ENCODE measurements around the gene LDLRAD1.
"Not testable (repeated sequence)": the region's sequence is repeated elsewhere in the genome, so short reads cannot be mapped to it uniquely, and the experiment has no call there.

LDLRAD1 gene, protein sequence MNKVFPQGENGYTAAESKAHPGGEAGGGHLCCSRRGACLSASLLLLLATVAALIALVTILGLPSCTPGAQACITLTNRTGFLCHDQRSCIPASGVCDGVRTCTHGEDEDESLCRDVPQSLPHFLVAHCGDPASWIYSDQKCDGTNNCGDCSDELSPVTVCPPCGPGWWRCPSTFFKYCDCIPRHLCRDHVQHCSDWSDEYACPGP

DNA sequence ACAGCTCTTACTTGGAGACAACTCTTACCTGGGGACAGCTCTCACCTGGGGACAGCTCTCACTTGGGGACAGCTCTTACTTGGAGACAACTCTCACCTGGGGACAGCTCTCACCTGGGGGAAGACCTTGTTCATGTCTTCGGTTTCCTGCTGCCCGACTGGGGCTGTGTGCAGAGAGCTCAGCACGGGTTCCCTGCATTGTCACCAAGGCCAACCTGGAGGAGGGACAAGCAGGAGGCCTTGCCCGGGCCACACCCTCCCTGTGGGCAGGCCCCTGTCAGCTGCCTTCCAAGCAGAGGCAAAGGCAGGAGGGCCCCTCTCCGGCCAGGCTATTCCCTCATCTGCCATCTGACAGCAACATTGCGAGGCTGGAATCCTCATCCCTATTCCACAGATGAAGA, at the start of gene LDLRAD1:
LDLRAD1 (minus strand) TSS at position 208 of the 400 bp plus-strand sequence; CDS start at position 134, 74 bp downstream.
- DNase-seq (ENCODE audit: low spot score), result no peak

- no peak for DNase-seq (ENCODE audit: low spot score)
These were observed 46.3 kb upstream of the LDLRAD1 start for GRCh38 chr1:54064299-54064698.

GRCh38 chr1:54054438-54054749, 36.4 kb upstream of the LDLRAD1 start:
- no peak for DNase-seq (ENCODE audit: low spot score)

DNA sequence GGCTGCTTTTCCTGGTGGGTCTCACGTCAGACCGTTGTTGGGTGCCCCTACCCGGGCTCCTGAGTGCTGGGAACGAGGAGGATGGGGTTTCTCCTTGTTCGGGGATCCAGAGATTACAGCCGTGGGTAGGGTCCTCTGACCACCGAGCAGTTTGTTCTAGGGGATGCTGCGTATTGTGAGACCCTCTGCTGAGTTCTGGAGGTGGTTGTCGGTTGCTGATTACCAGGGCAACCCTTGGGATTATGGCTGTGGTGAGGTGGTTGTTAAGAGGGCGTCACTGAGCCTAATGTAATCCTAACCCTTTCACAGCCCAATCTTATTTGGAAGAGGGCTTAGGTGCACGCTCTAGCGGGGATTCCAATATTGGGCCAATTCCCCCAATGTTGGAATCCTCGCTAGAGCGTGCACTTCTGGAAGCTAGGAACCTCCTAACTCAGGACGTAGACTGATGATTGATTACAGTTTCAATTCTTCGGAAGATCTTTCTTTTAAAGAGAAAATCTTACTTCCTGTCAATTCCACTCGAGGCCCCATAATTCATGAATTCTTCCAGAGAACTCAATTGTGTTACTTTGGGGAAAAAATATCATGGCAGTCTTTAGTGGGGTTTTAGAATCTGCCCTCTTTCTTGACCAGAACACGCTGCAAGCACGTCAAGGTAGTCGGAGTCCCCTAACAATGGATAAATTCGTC, 35.9 kb upstream of the LDLRAD1 start:
- DNase-seq (ENCODE audit: low spot score), result peak; percentile 30

GRCh38 chr1:54052934-54053744, 35.2 kb upstream of the LDLRAD1 start, which contains the start of the genes TCEANC2 and TMEM59:
Gene TCEANC2 (plus strand): TSS chr1:54053608. CDS start chr1:54054423, 815 bp downstream.
Gene TMEM59 (minus strand): TSS chr1:54053204. CDS start chr1:54053188, 16 bp downstream.
- peak; percentile 97 for DNase-seq (ENCODE audit: low spot score)

GRCh38 chr1:54052431-54052933, 34.5 kb upstream of the LDLRAD1 start:
- DNase-seq (ENCODE audit: low spot score), result peak; percentile 61

- no peak for DNase-seq (ENCODE audit: low spot score)
These were observed 34.0 kb upstream of the LDLRAD1 start for GRCh38 chr1:54051933-54052430.

DNA sequence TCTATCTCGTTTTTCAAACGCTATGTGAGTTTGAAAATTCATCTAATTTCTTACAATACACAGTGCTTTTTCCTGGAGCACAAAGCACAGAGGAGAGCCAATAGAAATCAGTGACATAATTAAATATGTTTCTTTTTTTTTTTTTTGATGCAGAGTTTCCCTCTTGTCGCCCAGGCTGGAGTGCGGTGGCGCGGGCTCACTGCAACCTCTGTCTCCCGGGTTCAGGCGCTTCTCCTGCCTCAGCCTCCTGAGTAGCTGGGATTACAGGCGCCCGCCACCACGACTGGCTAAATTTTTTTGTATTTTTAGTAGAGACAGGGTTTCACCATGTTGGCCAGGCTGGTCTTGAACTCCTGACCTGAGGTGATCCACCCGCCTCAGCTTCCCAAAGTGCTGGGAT, 32.4 kb upstream of the LDLRAD1 start:
- DNase-seq (ENCODE audit: low spot score), result not testable (repeated sequence)

DNA sequence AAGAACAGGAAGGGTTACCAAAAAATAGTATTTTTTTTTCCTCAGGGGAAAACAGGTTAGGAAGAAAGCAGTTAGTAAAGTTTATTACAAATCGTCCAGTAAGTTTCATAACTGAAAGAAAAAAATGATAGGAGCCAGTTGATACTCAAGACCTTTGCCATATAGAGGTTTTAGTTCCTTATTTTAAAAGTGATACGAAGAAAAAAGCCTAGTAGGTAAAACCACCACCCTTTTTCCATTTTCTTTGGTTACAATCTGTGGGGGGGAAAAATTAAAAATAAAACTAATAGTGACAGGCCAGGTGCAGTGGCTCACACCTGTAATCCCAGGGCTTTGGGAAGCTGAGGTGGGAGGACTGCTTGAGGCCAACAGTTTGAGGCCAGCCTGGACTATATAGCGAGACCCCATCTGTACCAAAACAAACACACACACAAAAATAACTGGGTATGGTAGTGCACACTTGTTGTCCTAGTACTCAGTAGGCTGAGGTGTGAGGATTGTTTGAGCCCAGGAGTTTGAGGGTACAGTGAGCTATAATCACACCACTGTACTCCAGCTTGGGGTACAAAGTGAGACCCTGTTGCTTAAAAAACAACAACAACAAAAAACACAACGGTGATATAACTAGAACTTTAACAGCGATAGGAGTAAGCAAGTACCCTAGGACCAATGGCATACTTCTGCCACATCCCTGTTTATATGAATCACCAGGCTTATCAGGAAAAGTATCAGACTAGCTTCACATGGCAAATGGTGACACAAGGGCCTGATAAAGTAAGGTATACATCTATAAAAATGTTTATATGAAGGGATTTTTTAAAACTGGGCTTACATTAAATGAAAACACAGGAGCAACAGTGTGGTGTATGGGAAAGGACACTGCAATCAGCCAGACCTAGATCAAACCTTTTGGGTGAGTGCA, 29.7 kb upstream of the LDLRAD1 start:
- no peak for DNase-seq (ENCODE audit: low spot score)

DNA sequence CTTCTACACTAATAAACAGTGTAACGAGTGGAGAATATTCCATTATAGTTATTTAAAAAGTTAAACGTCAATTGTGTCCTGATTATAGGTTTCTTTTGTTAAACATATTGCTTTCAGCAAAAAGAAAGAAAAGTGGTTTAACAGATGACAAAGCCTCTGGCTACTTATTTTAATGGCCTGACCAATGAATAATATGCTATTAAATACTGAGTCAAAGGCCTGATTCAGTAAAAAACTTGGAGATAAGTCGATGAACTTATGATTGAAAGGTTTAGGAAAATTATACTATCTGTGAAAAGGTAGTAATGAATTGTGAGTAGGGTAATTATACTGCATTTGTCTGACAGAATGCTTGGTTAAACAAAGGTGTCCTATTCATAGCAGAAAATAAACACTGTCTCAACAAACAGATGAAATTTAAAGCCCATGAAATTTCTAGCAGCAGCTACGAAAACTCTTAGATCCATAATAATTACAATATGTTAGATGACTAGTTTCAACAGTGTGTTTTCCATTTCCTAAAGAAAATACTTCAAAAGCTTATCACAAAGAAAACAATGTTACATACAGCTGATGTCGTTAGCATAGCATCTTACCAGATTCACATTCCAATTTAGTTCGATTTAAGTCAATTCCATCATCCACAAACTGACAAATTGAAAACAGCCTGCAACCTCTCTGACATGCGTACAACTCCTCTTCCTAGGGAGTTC, 28.8 kb upstream of the LDLRAD1 start:
- DNase-seq (ENCODE audit: low spot score), result no peak

DNA sequence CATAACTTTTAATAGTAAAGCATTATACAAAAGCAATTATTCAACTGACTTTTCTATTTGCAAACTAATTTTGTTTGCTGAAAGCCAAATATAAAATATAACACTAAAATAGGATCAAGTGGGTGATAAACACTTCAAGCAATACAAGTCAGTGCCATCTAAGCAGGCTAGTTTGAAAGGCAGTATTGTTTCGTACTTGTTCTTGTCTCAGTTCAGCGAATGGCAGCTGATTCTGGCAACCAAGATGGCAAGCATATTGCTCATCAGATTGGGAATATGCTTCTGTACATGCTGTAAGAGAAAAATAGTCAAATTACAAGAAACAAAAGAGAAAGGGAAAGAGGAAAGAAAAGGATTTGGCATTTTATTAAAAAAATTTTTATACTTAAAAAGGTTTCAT, 27.5 kb upstream of the LDLRAD1 start:
- DNase-seq (ENCODE audit: low spot score), result no peak

GRCh38 chr1:54041806-54042205, 23.8 kb upstream of the LDLRAD1 start:
- no peak for DNase-seq (ENCODE audit: low spot score)

GRCh38 chr1:54037476-54037875, 19.5 kb upstream of the LDLRAD1 start:
- no peak for DNase-seq (ENCODE audit: low spot score)

DNA sequence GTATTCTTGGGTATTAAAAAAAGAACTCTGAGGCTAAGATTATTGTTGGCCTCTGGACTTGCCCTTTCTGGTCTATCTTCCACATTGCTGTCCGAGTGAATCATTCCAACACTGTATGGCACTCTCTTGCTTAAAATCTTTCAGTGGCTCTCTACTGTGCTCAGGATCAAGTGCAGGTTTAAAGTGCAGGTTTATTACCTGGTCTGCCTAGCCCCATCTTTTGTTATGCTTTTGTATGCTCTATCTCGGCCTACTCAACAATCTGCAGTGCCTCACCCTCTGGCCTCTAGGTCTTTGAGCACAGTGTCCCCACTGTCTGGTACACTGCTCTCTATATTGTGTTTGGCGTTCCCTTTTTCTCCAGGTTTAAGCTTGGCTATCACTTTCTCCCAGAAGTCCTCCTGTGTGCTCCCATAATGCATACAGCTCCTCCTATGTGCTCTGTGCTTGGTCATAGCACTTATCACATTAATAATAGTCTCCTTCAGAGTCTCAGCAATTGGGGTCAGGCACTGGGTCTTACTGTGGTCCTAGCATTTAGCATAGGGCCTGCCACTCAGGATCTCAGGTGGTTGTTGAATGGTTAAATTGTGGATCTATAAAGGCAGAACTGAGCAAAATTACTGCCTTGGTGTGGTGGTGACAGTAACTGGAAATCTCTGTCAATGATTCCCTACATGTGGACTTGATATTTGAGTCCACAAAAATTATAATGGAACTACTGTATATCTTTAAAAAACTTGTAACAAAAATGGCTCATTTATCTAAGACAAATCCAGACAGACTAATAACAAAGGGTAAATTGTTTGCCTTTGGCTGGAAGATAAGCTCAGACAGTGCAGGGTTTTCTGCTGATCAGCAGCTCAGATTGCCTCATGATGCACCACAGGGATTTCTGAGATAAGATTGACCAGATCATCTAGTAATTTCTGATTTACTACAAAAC, 10.6 kb upstream of the LDLRAD1 start:
- DNase-seq (ENCODE audit: low spot score), result no peak

- no peak for DNase-seq (ENCODE audit: low spot score)
These were observed 9.9 kb upstream of the LDLRAD1 start for GRCh38 chr1:54027848-54028247.

GRCh38 chr1:54024811-54025210, 6.8 kb upstream of the LDLRAD1 start:
- DNase-seq (ENCODE audit: low spot score), result not testable (repeated sequence)

GRCh38 chr1:54024358-54024757, 6.4 kb upstream of the LDLRAD1 start:
- no peak for DNase-seq (ENCODE audit: low spot score)

- DNase-seq (ENCODE audit: low spot score), result not testable (repeated sequence)
These were observed 1.7 kb upstream of the LDLRAD1 start for GRCh38 chr1:54019562-54020176.

- no peak for DNase-seq (ENCODE audit: low spot score)
These were observed 649 bp upstream of the LDLRAD1 start for GRCh38 chr1:54018635-54019034.
